ENCODE results near the gene GZMM.
"Not testable (repeated sequence)": the region's sequence is repeated elsewhere in the genome, so short reads cannot be mapped to it uniquely, and the experiment has no call there.

The GZMM gene

DNA sequence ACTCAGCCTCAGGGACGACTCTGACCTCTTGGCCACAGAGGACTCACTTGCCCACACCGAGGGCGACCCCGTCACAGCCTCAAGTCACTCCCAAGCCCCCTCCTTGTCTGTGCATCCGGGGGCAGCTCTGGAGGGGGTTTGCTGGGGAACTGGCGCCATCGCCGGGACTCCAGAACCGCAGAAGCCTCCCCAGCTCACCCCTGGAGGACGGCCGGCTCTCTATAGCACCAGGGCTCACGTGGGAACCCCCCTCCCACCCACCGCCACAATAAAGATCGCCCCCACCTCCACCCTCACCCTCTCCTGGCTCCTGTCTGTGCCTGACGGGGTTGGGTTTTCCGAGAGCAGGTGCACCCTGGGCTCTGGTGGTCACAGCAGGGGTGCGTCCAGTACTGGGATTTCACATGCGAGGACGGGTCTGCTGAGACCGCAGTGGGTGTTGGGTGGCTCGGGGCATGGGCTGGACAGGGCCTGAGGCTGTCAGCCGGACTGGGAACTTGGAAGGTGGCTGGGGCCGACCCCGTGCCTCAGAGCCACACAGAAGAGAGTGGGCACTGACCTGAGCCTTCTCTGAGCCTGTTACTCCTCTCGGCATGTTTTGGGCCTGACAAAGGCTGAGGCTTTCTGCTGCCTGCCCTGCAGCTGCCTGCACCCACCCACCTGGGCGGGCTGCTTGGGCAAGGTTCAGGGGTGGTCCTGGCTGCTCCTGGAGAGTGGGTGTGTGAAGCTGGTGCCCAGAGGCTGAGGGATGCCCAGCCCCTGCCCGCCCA, 39.5 kb downstream of the GZMM start:
- no peak for DNase-seq (ENCODE audit: low read depth in 2 of 2)

DNA sequence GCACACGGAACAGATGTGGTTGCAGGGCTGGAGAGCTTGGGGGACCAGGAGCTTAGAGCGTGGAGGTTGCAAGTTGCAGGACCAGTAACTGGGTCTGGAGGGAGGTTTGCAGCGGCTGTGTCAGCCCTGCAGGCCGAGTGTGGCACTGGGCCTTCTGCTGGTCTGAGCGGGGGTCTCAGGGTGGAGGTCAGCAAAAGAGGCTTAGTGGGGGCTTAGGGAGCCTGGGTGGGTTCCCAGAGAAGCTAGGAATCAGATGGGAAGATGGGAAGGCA, 40.1 kb downstream of the GZMM start:
- DNase-seq (ENCODE audit: low read depth in 2 of 2): no peak

DNA sequence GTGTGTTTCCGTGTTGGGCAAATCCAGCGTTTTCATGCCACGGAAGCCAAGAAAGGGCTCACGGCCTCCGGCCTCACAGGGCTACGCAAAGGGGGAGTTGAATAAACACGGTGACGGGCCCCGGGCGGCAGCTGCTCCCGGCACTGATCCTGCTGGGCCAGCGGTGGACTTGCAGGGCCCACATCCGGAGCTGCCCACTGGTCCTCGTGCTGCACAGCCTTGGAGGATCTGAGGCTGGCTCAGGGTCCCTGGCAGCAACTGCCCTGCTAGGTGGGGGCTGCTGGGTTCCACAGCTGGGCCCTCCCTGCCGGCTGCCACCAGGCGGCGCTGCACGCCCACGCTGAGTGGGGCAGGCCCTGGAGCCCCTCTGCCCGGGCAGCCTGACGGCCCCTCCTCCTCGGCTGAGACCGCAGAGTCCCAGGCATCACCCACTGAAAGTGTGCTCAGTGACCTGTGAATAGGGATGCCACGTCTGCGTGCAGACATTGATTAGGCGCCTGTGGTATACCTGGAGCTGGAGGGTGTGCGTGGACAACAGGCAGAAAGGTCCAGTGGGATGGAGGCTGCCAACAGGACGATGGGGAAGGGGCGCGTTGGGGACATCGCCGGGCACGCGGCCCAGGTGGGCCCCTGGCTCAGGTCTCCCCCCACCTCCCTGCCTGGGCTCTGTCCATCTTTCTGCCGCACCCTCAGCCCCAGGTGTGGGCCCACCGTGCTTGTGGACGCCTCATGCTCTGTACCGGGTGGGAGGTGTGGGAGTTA, 40.6 kb downstream of the GZMM start:
- DNase-seq (ENCODE audit: low read depth in 2 of 2): peak; percentile 60 to 61

DNA sequence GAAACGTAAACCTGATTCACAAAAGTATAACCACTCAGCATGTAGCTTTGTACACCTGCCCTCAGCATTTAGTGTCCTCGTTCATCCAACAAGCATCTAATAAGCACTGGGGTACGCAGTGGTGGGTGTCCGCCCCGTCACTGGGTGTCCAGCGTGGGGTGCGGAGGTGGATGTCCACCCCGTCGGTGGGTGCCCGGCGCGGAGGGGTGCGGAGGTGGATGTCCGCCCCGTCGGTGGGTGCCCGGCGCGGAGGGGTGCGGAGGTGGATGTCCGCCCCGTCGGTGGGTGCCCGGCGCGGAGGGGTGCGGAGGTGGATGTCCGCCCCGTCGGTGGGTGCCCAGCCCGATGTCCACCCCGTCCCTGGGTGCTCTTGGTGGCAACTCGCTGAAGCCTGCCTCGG, 41.3 kb downstream of the GZMM start:
- DNase-seq (ENCODE audit: low read depth in 2 of 2): not testable (repeated sequence)

DNA sequence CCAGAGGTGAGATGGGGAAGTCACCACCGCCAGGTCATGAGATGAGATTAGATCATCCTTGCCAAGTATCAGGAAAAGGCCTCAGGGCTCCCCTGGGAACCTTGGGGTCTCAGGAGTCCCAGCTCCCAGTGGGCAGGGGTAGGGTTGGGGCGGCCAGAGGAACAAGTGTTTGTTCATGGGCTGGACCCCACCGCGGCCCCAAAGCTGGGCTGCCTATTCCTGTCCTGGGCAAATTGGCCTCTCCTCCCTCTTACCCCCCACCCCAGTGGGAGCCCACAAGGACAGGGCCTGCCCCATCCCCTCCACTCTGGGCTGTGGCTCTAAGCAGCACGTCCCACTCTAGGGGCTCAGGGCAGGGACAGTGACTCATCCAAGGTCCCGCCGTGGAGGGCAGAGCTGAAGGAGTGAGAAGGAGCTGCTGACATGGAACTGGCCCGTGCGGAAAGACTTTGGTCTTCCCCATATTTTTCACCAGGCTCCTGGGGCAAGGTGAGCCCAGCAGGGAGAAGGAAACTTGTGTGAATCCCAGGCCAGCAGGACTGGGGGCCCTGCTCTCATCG, 41.8 kb downstream of the GZMM start:
- DNase-seq (ENCODE audit: low read depth in 2 of 2): no peak

DNA sequence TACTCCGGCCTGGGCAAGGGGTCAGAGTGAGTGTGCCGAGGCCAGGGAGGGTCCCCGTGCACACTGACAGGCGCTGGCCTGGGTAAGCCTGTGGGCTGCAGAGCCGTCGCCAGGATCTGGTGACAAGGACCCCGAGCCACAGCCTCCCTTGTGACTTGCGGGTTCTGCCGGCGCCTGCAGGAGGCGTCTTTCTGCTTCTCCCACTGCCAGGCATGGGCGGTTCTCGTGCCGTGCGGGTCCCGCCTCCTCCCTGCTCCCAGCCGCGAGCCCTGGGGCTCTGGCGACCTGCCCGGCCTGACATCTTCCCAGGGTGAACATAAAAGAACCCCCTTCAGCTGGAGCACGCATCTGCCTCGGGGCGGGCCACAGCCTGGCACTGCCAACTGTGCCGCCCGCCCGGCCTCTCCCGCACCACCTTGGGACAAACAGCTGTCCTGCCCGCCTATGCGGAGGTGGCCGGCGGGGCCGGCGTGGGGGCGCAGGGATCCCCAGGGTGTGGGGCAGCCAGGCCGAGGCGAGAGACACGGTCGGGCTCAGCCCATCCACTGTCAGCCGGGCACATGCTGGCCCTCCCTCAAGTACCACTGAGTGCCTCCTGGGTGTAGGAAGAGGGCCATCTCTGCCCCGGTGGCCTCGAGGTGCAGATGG, 44.4 kb downstream of the GZMM start:
- peak in 1 of 2 donors; percentile 53 for DNase-seq (ENCODE audit: low read depth in 2 of 2)

DNA sequence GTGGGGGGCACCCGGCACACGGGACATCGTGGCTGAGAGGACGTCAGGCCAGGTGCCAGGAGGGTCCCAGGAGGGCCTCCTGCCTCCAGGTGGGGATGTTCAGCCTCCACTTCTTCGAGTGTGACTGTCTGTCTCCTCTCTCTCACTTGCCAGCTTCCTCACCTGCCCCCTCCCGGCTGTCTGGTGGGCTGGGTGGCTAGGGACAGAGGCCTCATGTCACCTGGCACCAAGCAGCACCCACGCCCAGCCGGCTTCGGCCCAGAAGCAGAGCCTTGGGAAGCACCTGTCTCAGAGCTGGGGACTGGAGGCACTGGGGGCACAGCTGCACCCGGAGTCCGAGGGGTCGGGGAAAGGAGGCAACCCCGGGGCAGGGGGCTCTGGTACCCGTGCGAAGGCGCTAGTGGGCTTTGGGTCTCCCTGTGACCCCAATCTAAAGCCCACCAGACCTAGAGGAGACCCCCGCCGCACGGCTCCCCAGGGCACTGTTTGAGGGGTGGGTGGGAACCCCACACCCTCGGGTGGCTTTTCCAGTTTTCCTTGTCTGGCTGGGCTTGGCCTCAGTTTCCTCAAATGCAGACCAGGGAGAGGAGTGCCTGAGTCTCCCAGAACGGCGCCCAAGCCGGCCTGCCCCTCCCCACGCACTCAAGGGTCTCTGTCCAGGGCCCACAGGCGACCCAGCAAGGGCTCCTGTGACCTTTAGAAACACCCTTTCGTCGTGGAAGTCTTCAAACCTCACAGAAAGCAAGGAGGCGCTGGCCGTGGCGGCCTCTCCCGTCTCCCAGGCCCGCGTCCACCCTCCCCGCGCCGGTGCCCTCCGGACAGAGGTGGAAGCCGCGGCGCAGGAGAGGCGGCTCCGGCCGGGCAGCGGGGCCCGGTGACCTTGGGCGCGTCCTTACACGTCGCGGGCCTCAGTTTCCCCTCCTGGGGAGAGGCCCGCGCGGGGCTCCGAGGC, 45.2 kb downstream of the GZMM start:
- DNase-seq (ENCODE audit: low read depth in 2 of 2): no peak

DNA sequence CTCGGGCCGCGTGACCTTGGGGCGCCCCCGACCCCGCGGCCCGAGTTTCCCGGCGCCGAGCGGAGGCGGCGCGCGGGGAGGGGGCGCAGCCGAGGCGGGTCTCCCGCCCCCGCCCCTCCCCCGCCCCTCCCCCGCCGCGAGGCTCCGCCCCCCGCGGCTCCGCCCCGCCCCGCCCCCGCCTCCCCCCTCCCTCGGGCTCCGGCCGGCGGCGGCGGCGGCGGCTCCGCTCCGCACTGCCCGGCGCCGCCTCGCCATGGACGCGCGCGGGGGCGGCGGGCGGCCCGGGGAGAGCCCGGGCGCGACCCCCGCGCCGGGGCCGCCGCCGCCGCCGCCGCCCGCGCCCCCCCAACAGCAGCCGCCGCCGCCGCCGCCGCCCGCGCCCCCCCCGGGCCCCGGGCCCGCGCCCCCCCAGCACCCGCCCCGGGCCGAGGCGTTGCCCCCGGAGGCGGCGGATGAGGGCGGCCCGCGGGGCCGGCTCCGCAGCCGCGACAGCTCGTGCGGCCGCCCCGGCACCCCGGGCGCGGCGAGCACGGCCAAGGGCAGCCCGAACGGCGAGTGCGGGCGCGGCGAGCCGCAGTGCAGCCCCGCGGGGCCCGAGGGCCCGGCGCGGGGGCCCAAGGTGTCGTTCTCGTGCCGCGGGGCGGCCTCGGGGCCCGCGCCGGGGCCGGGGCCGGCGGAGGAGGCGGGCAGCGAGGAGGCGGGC, 46.0 kb downstream of the GZMM start, which contains the start of gene HCN2:
Gene HCN2 (plus strand): TSS at position 189 of the 703 bp plus-strand sequence. CDS start 65 bp downstream, at position 254.
- DNase-seq (ENCODE audit: low read depth in 2 of 2): no peak

DNA sequence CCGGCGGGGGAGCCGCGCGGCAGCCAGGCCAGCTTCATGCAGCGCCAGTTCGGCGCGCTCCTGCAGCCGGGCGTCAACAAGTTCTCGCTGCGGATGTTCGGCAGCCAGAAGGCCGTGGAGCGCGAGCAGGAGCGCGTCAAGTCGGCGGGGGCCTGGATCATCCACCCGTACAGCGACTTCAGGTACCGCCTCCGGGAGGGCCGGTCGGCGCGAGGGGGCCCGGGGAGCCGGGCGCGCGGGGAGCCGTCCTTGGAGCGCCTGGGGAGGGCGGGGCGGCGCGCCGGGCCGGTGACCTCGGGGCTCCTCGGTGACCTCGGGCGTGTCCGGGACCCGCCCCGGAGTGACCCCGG, 46.5 kb downstream of the GZMM start:
- no peak for DNase-seq (ENCODE audit: low read depth in 2 of 2)

DNA sequence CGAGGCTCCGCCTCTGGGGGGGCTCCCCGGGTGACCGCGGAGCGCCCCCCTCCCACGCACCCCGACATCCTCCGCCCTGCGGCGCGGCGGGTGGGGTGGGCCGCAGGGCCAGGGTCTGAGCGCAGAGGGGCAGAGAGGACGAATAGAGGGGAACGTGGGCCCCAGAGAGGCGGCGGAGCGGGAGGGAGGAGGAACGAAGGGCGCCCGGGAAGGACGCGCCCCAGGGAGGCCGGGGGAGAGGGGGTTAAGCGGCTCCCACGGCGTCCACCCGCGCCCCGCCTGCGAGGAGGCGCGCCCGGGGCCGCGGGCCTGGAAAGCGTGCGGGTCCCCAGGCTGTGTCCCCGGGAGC, 46.9 kb downstream of the GZMM start:
- DNase-seq (ENCODE audit: low read depth in 2 of 2): no peak

DNA sequence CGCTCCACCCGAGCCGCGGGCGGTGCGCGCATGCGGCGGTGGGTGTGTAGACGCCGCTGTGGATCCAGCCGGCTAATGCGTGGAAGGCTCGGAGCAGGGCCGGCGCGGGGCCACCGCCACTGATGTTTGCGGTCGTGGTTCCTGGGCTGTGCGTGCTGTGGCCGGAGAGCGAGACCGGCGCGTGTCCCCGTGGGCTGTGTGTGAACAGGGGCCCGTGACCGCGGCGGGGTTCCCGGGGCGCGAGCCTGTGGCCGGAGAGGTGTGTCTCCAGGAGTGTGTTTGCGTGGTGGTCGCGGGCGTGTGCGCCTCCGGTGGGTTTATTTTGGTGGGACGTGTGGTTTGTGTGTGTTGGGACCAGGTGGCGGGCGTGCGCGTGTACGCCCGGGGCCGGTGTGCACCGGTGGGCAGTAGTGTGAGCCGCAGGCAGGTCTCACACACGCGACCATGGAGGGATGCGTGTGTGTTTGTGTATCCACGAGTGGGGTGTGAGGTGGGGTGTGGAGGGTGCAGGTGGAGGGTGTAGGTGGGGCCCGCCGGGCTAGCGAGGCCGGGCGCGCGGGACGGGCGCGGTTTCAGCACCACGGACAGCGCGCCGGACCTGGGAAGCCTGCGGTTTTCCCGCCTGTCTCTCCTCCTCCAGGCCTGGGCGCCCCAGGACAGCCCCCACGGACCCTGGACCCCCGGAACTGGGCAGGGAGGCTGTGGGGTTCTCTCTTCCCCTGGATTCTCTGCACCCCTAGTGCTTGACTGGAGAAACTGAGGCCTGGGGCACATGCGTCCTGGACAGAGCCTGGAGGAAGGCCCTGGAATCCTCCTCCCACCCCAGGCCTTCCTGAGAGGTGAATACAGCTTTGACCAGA, 47.5 kb downstream of the GZMM start:
- no peak for DNase-seq (ENCODE audit: low read depth in 2 of 2)

DNA sequence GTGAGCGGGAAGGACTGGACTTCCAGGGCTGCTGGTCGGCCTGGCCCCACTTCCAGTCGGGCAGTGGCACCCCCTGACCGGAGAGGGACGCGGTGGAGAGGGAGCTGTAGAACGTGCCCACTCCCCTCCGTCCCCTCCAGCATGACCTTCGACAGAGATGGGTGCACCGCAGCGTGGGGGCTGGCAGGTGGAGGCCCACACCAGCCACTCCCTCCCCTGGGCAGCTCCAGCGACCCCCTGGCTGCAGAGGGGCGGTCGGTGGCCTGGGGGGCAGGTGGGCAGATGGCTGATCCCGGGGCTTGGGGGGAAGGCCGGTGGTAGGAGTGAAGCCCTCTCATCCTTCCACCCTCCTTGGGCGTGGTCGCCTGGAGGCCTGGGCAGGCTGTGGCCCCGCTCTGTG, 48.2 kb downstream of the GZMM start:
- no peak for DNase-seq (ENCODE audit: low read depth in 2 of 2)

DNA sequence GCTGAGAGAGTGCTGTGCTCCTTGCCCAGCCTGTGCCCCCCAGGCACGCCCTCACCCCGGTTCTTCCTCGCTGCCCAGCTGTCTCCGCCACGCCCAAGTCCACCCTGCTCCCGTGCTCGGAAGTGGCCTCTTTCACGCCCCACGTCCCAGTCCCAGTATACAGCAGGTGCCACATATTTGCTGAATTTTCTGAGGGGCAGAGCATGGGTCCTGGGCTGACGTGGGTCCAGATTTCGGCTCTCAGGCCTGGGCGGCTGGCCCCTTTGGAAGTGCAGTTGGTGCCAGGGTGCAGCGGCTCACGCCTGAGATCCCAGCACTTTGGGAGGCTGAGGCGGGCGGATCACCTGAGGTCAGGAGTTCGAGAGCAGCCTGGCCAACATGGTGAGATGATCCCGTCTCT, 49.2 kb downstream of the GZMM start:
- DNase-seq (ENCODE audit: low read depth in 2 of 2): no peak

DNA sequence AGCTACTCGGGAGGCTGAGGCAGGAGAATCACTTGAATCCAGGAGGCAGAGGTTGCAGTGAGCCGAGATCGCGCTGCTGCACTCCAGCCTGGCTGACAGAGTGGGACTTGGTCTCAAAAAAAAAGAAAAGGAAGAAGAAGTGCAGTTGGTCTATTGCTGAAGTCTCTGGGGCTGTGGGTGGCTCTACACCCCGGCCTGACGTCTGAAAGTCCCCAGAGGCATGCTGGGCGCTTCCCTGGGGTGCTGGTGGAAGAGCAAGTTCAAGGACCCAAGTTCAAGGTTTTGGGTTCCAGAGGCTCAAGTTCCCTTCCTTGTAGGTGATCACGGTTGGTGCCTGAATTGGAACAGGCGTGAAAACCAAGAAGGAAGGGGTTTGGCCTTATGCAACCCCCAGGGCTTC, 49.7 kb downstream of the GZMM start:
- DNase-seq (ENCODE audit: low read depth in 2 of 2): no peak

DNA sequence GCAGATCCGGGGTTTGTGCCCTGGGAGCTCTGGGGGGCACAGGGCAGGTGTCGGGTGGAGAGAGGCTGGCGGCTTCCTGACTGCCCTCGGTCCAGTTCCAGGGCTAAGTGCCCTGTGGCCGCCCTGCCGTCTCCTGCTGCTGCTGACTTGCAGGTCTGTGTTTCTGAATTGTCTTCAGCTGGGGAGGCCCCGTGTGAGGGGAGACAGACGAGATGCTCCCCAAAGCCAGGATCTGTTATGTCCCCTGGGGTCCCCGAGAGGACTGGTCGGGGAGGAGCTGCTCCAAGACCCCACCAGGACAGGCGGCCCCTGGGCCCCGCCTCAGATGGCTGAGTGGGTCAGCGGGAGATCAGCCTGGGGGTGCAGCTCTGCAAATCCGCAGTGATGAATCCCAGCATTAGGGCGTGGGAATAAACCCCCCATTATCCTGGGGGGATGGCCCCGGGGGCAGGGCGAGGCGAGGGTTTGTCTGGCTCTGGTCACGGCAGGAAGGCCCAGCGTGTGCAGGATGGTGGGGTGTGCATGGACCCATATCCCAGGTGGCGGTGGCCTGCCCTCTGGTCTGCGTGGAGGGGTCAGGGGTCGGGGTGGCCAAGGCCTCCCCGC, 50.5 kb downstream of the GZMM start:
- DNase-seq (ENCODE audit: low read depth in 2 of 2): no peak

DNA sequence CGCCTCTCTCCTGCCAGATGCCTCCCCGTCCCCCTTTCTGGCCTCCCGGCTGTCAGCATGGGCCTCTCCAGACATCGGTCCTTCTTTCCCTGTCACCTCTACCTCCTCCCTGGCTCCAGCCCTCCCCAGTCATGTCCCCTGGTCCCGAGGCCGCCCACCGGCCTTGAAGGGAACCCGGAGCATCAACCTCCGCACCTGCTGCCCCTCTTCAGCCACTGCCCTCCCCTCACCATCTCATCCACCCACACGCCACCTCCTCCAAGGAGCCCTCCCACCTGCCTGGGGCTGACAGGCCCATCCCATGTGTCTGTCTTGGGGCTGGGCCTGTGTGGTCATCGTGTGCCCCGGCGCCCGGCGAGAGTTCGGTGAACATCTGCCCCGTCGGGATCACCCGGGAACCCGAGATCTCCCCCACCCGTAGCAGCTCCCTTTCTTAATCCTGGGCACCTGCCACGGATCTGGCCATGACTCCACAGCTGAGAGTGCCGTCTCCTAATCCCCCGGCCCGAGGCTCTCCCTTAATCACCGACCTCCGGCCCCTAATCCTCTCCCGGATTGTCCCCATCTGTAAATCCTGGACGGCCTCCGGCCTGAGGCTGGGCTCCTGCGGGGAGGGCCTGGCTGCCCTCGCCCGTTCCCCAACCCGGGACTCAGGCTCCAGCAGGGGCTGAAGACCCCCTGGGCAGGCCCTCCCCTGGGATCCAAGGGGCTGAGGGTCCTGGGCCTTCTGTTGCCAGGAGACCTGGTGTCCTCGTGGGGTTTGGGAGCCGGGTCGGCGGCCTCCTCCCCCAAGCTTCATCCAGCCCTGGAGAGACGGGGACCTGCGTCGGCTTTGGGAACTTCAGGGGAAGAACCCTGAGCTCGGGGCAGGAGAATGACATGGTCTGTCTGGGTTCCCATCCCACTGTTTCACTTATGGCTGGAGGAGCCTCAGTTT, 51.7 kb downstream of the GZMM start:
- no peak for DNase-seq (ENCODE audit: low read depth in 2 of 2)

DNA sequence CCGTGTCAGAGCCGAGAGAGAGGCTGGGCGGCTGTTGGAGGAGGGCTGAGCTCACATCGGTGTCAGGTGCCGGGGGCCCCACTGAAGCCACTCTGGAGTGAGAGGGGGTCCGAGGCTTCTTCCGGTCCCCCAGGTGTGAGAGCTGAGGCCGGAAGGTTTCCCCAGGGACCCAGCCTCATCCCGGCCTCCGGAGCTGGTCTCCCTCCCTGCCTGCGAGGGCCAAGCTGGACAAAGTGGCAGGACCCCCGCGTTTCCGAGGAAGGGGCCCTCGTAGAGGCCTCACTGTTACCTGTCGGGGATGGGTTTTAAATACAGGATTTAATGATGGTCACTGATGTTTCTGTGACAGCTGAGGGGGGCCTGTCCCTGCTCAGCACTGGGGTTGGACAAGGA, 52.4 kb downstream of the GZMM start:
- DNase-seq (ENCODE audit: low read depth in 2 of 2): no peak

Measured in stimulated activated CD4-positive, alpha-beta T cell treated with anti-CD3 and anti-CD28 coated beads, Interleukin-1b, Interleukin-23, amount 100 ng/mL, for 4 hours (primary cell).